ENCODE data around the gene SEC14L6. TPM values are rescaled to one million over a fixed set of nuclear protein-coding genes. Genes with fewer than 3 reads are reported as not detected.

Gene SEC14L6
- polyA plus RNA-seq, 3 donors: not detected

GRCh38 chr22:30472994-30473720 lies 73.4 kb downstream of the SEC14L6 start:
- intact Hi-C loops (cut with micrococcal nuclease): loop anchor here in 1 of 2 donors (10.0 kb wide), 1 partner anchor 368 kb away; no protein-coding TSS in a partner anchor
- no peaks in the 10 kb centered on the region for H3K79me2 ChIP-seq (ENCODE audit: insufficient read depth, low read length)
- H3K9me3 Mint-ChIP-seq: no peaks in the 10 kb centered on the region
- H3K9ac ChIP-seq (ENCODE audit: insufficient read depth, low read length, poor library complexity, severe bottlenecking): no peak overlapping the region
- H3K27ac Mint-ChIP-seq: no peak overlapping the region
- no peak overlapping the region for H2AFZ ChIP-seq (ENCODE audit: insufficient read depth, low read depth, low read length, poor library complexity, severe bottlenecking)
- no peaks in the 10 kb centered on the region for H3K36me3 Mint-ChIP-seq
- H3K27ac ChIP-seq (ENCODE audit: low read depth in 1 of 2, low read length in 2 of 2): no peak overlapping the region
- H3K4me1 Mint-ChIP-seq: no peaks in the 10 kb centered on the region
- H3K4me1 ChIP-seq (ENCODE audit: control insufficient read depth in 1 of 2, insufficient read depth in 2 of 2, low read length in 2 of 2): no peaks in the 10 kb centered on the region
- TF ChIP-seq, protein P1, sequence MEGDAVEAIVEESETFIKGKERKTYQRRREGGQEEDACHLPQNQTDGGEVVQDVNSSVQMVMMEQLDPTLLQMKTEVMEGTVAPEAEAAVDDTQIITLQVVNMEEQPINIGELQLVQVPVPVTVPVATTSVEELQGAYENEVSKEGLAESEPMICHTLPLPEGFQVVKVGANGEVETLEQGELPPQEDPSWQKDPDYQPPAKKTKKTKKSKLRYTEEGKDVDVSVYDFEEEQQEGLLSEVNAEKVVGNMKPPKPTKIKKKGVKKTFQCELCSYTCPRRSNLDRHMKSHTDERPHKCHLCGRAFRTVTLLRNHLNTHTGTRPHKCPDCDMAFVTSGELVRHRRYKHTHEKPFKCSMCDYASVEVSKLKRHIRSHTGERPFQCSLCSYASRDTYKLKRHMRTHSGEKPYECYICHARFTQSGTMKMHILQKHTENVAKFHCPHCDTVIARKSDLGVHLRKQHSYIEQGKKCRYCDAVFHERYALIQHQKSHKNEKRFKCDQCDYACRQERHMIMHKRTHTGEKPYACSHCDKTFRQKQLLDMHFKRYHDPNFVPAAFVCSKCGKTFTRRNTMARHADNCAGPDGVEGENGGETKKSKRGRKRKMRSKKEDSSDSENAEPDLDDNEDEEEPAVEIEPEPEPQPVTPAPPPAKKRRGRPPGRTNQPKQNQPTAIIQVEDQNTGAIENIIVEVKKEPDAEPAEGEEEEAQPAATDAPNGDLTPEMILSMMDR (IDR thresholded peaks at IDR 0.05): no peak
- H3K4me3 Mint-ChIP-seq: no peak overlapping the region
- no peaks in the 10 kb centered on the region for H3K9me3 ChIP-seq (replicated peaks in 1 of 2; ENCODE audit: control insufficient read depth in 1 of 2, insufficient read depth in 1 of 2, low read length in 2 of 2)
- no peaks in the 10 kb centered on the region for H3K36me3 ChIP-seq (replicated peaks in 1 of 2; ENCODE audit: control insufficient read depth in 1 of 2, insufficient read depth in 2 of 2, low read length in 2 of 2)
- DNase-seq: no peak
- H3K4me3 ChIP-seq (replicated peaks in 1 of 3; ENCODE audit: low read depth in 2 of 3, low read length in 3 of 3): no peak overlapping the region
- H3K27me3 ChIP-seq (ENCODE audit: control insufficient read depth in 2 of 2, insufficient read depth in 2 of 2, low read length in 2 of 2): no peaks in the 10 kb centered on the region
- H4K20me1 ChIP-seq (ENCODE audit: insufficient read depth, low read length): no peaks in the 10 kb centered on the region
- no peak overlapping the region for H3K4me2 ChIP-seq (replicated peaks; ENCODE audit: extremely low read depth, low read length, poor library complexity, severe bottlenecking)
- 14% methylated on average over 1 of the region's 4 CpGs for WGBS (ENCODE audit: insufficient coverage)
- H3K27me3 Mint-ChIP-seq (ENCODE audit: low read depth in 3 of 3): peaks cover 7 to 26% (median 13%) of the 10 kb centered on the region in 3 donors

Other genes starting within 250 kb of the SEC14L6 start
- 10 to 100 TPM; 13.4 to 38.3 (median 21.8) TPM for gene TBC1D10A, start 219.8 kb downstream of the SEC14L6 start, polyA plus RNA-seq
- gene SF3A1, start 189.8 kb downstream of the SEC14L6 start, polyA plus RNA-seq: 100 to 1,000 TPM in 1 of 3 donors, 10 to 100 TPM in 2; 34.7 to 102 (median 52.1) TPM
- 1 to 10 TPM in 1 of 3 donors, under 1 TPM in 2; 0.50 to 3.7 (median 0.54) TPM for gene CCDC157, start 189.7 kb downstream of the SEC14L6 start, polyA plus RNA-seq
- 10 to 100 TPM in 1 of 3 donors, under 1 TPM in 2; 0.26 to 12.2 (median 0.42) TPM for gene RNF215, start 159.3 kb downstream of the SEC14L6 start, polyA plus RNA-seq
- under 1 TPM in 2 of 3 donors, not detected in 1; 0.03 TPM for gene SEC14L2, start 149.7 kb downstream of the SEC14L6 start, polyA plus RNA-seq
- 10 to 100 TPM in 1 of 3 donors, 1 to 10 TPM in 2; 6.2 to 14.2 (median 7.5) TPM for gene MTFP1, start 121.0 kb downstream of the SEC14L6 start, polyA plus RNA-seq
- gene SEC14L3, start 74.7 kb downstream of the SEC14L6 start, polyA plus RNA-seq: not detected
- gene SEC14L4, start 41.0 kb downstream of the SEC14L6 start, polyA plus RNA-seq: not detected
- not detected for gene GAL3ST1, start 27.9 kb upstream of the SEC14L6 start, polyA plus RNA-seq
- gene PES1, start 45.2 kb upstream of the SEC14L6 start, polyA plus RNA-seq: 10 to 100 TPM; 32.2 to 36.6 (median 35.6) TPM
- gene TCN2, start 60.4 kb upstream of the SEC14L6 start, polyA plus RNA-seq: 10 to 100 TPM; 27.1 to 51.7 (median 45.0) TPM
- gene SLC35E4, start 89.0 kb upstream of the SEC14L6 start, polyA plus RNA-seq: 1 to 10 TPM; 1.4 to 2.4 (median 1.6) TPM
- 10 to 100 TPM; 13.2 to 34.5 (median 18.9) TPM for gene DUSP18, start 121.1 kb upstream of the SEC14L6 start, polyA plus RNA-seq
- under 1 TPM in 2 of 3 donors, not detected in 1; 0.21 to 0.54 TPM for gene OSBP2, start 148.1 kb upstream of the SEC14L6 start, polyA plus RNA-seq

All from CD14-positive monocyte (primary cell).